ENCODE data around the gene EPB41L1.

- TF ChIP-seq CTCF (tag by site-specific recombination; IDR thresholded peaks at IDR 0.05) (no peak), ZNF416 (tag by site-specific recombination; IDR thresholded peaks at IDR 0.05) (no peak), REST (tag by site-specific recombination; IDR thresholded peaks at IDR 0.05) (no peak), ZBTB1 (tag by site-specific recombination; IDR thresholded peaks at IDR 0.05) (no peak), ZNF274 (IDR thresholded peaks at IDR 0.05; ENCODE audit: low read length) (no peak), ZNF274 (tag by site-specific recombination; IDR thresholded peaks at IDR 0.05; ENCODE audit: borderline replicate concordance) (no peak), ZNF747 (tag by site-specific recombination; IDR thresholded peaks at IDR 0.05) (no peak), OVOL3 (tag by site-specific recombination; IDR thresholded peaks at IDR 0.05) (no peak), ZNF560 (tag by site-specific recombination; IDR thresholded peaks at IDR 0.05; ENCODE audit: borderline replicate concordance) (no peak), ZNF585B (tag by site-specific recombination; IDR thresholded peaks at IDR 0.05) (no peak), KLF1 (tag by site-specific recombination; IDR thresholded peaks at IDR 0.05) (no peak)
Measured at GRCh38 chr20:36135159-36135558, 19.4 kb upstream of the EPB41L1 start.
